T-helper 1 cell (primary cell): ENCODE data around the gene LDLRAD3.

Experiments used
- DNase-seq, 5 donors: peaks; one replicate each; pipeline ENCODE4 v3.0.0-alpha.2; 2012 to 2020

The LDLRAD3 gene

GRCh38 chr11:36141956-36142355 lies 198.1 kb downstream of the LDLRAD3 start:
- DNase-seq = no peak

GRCh38 chr11:36142439-36142838 lies 198.6 kb downstream of the LDLRAD3 start:
- DNase-seq = no peak

GRCh38 chr11:36142879-36143278 lies 199.0 kb downstream of the LDLRAD3 start:
- no peak for DNase-seq

- no peak for DNase-seq
Measured at GRCh38 chr11:36146437-36146836, 202.6 kb downstream of the LDLRAD3 start.

GRCh38 chr11:36147491-36147890 lies 203.6 kb downstream of the LDLRAD3 start:
- DNase-seq = no peak

DNA sequence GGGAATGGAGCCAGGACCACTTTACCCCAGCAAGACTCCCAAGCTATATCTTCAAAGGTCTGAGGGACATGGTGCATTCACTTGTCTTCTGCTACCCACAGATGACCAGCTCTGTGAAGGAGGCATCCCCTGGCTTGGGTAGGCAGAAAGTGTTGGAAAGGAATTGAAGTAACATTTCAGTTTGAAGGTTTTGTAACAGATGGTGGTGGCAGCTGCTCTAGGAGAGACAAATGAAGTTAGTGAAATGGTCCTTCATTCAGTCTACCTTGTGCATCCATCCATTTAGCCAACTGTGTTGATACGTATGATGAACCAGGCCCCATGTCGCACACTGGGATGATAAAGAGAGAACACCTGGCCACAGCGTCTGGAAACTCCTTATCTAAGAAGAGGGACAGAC lies 204.8 kb downstream of the LDLRAD3 start:
- DNase-seq = no peak

DNA sequence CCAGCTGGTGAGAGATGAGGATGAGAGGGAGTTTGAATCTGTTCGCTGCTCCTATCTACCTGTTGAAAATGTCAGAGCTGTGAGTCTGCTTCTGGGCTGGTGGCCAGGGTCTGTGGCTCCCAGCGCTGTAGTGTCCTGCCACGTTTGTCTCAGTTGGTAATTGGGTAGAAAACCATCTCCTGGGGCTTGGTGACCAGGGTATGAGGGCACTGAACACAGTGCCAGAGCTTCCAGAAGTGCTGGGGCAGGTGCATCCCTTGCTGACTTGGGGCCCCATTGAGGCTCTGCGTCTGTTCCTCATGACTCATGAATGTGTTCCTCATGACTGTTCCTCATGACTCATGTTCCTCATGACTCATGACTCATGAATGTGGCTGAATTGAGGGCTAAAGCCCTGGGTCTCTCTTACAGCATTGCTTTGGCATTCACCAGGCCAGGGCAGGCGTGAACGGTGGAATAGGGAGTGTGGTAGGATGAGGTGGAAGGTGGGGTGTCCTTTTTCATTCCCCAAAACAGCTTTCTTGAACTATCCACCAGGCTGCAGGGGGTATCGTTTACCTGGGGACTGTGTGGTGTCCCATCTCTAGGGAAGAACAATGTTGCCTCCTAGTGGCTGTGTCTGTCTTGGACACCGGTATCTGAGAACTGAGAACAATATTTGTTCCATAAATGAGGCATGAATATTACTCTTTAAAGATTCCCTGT lies 205.8 kb downstream of the LDLRAD3 start:
- peak in 1 of 5 donors; percentile 47 for DNase-seq

GRCh38 chr11:36150986-36151385 lies 207.1 kb downstream of the LDLRAD3 start:
- DNase-seq = no peak

GRCh38 chr11:36151933-36152580 lies 208.2 kb downstream of the LDLRAD3 start:
- DNase-seq = no peak

DNA sequence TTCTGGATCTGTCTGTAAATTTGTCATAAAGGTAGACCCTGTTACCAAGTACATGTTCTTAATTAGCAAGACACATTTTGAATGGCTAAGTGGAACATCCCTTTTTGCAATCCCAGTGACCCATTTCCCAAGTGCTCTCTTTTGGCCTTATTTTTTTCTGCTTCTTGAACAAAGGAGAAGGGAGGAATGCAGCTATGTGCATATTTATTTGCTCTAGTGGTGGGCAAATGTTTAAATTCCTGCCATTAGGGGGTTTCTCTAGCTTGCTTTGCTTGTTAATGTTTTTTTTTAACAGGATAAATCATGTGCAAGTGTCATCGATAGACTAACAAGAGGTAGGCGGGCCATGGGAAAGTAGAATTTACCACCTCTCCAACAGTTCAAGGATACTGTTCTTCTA lies 209.7 kb downstream of the LDLRAD3 start:
- no peak for DNase-seq

DNA sequence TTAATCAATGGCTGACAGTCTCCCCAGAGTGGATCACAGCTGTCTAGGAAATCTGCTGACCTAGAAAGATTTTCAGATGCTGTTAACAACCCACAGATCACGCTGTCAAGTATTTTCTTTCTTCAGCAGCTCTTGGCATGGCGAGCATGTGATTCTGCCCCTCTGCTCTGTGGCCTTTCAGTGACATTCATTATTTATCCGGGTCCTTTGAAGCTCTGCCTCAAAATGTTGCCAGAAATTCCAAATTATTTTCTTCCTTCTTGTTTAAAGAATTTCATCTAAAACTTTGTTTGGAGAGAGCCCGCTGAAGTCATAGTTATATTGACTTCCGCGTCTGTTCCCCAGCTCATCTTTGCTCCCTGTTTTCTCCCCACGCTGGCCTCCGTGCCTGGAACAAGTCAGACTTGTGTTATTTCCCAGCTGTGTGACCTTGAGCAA lies 211.3 kb downstream of the LDLRAD3 start:
- no peak for DNase-seq

- DNase-seq = no peak
Measured at GRCh38 chr11:36155770-36156160, 211.9 kb downstream of the LDLRAD3 start.

DNA sequence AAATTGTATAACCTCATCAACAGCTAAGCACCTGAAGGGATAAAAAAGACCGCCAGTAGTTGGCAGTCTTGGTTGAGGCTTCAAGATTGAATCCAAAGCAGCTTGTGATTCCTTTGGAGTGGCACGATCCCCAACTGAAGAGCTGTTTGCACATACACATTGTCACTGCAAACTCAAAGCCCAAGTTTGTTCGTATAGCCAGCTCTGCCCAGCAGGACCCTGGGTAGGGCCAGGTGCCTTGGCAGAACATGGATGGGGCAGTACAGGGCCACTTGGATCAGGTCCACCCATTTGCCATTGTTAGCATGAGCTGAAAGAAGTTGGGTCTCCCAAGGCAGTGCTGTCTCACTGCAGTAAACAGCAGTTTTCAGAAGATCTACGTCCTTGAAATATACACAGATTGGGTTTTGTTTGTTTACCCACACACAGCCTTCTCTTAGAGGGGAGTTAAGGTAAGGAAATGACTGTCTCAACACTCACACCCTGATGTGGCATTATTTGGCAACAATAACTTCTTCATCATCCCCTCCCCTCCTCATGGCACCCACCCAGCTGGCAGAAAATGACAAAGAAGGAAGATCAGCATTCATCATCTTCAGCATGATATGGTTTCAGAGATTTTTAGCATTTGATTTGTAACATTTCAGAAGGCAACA lies 212.4 kb downstream of the LDLRAD3 start:
- DNase-seq = no peak

- no peak for DNase-seq
Measured at GRCh38 chr11:36156817-36157519, 213.1 kb downstream of the LDLRAD3 start.

- DNase-seq = no peak
Measured at GRCh38 chr11:36160091-36160490, 216.2 kb downstream of the LDLRAD3 start.

- DNase-seq = no peak
Measured at GRCh38 chr11:36161572-36161971, 217.7 kb downstream of the LDLRAD3 start.

DNA sequence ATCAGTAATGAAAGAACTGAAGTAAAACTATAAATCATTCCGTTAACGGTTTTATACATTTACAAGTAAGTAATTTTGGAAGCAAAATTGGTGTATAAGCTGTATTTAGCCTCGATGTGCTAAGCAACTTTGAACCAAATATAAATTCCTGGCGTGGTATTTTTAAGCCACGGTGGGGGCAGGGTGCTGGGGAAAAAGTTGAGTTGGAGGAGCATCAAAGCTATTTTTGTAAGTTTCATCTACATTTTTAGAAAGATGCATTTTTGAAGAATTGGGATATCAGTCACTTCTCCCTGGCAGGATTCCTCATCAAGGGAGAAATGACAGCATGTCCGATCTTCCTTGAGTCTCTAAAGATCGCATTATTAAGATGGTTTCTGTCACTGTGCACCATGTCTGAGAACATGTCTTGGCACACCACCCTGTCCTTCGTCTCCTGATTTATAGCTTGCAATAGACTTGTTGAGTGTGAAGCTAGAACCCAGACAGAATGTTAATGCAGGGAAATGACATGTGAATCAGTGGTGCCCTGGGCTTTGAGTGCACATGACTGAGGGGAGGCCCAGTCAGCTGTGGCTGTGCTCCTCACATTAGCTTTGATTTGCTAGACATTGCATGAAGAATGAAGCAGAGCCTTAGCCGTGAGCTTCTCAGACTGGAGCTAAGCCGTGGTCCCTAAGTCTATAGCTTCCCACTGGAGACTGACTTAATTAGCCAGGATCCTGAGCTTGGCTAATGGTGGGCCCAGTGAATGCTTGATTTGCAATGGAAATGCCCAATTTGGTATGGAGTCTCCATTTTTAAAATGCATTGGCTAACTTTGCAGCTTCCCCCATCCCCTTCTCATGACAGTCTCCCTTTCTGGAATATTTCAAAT lies 218.4 kb downstream of the LDLRAD3 start:
- no peak for DNase-seq

DNA sequence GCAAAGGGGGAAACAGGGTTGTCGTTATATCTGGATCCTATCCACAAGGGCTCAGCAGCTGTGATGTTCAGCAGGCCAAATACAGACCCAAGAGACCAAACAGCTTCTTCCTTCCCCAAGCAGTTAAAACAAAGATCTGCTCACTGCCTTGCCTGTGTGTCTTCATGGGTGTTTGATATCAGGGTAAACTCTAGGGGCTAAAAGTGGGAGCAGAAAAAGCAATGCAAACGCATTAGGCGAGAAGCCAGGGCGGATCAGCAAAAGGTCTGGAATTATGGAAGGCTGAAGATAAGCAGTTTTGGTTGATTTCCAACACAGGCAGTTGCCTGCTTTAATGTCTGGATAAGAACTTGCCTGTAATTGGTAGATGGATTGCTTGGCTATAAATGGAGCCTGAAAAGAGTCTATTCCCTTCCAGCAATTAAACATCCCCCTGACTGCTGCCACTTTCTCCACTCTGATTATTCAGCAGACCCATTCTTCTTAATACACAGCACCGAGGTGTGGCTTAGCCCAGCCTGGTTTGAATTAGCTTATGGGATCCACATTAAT lies 219.1 kb downstream of the LDLRAD3 start:
- no peak for DNase-seq

DNA sequence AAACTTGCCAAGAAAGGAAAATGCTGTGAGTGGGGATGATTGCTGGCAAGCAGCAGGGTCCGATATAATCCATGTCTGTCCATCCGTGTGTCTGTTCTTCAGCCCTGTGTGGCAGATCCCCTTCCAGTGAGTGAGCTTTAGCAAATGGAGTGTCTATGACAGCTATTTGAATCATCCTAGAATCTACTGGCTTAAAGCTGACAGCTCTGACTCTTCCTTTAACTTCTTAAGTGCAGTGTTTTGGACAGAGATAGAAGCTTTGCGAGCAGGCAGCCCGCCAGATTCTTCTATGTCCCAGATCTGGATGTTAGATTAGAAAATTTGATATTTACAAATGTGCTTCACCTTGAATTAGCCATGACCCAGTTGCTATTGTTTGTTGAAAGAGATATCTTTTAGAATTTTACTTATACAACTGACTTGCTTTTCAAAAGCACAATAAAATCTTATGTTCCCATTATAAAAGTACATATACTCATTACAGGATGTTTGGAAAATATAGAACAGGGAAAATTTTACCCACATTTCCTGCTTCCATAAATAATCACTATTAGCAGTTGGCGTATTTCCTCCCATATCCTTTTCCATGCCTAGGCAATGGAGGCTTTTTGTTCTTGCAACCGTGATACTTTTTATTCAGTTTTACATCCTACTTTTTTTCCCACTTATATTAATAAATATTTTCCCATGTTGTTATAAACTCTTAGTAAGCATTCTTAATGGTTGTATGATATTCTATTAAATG lies 220.8 kb downstream of the LDLRAD3 start:
- DNase-seq = no peak

- no peak for DNase-seq
Measured at GRCh38 chr11:36165621-36166397, 221.9 kb downstream of the LDLRAD3 start.
